ENCODE results near the gene SLC6A3.

The SLC6A3 gene

DNA sequence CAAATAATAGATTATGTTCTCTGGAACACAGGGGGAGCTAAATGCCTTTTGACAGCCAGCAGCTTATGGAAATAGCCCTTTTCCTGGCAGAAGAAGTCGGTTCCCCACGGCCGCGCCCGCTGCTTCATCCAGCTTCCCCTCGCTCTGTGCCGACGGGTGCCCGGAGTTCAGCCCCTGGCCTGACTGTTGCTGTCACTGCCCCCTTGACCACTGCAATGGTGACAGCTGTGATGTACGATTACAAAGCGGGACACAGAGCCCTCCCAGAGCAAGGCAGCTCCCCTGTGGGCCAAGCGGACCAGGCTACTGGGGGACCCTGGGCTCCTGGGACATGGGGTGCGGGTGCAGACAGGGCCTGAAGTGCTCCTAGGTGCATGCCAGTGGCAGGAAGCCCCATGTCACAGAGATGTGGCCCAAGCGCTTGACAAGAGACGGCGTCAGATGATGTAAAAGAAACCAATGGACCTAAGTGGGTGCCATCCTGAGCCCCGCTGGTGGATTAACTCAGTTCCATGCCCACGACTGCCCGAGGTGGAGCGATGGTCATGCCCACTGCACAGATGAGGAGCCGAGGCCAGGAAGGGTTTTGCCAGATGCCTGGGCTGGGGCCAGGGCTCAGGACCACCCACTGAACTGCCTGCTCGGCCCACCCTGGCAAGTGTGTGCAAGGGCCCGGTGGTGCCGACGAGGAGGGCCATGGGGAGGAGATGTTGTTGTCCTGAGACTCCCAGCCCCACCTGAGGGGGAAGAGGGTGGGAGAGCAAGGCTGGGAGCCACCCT, 87.1 kb downstream of the SLC6A3 start:
- no peak overlapping the region for H3K4ac ChIP-seq (ENCODE audit: low read depth, low read length)
- no peak overlapping the region for H2BK5ac ChIP-seq (ENCODE audit: low read length)
- no peak overlapping the region for H3K4me3 ChIP-seq (ENCODE audit: low read length)
- no peaks in the 10 kb centered on the region for H3K4me1 ChIP-seq (ENCODE audit: control insufficient read depth, low read depth, low read length)
- H3K18ac ChIP-seq (ENCODE audit: low read length), result no peak overlapping the region
- DNase-seq, result no peak
- H3K56ac ChIP-seq (ENCODE audit: low read length), result no peak overlapping the region
- H3K9ac ChIP-seq (ENCODE audit: low read length), result no peak overlapping the region
- H3K27me3 ChIP-seq (ENCODE audit: insufficient read depth, low read length, poor library complexity), result no peaks in the 10 kb centered on the region
- WGBS (ENCODE audit: extremely low coverage, insufficient coverage, low lambda C conversion rate), result no CpG with 5 or more reads among the region's 25 CpGs
- no peak overlapping the region for H4K8ac ChIP-seq (ENCODE audit: low read depth, low read length)
- no peaks in the 10 kb centered on the region for H3K79me1 ChIP-seq (ENCODE audit: low read length)
- H3K79me2 ChIP-seq (ENCODE audit: control insufficient read depth, insufficient read depth, low read length), result no peaks in the 10 kb centered on the region
- H3K4me2 ChIP-seq (ENCODE audit: low read length), result no peak overlapping the region
- H2AK5ac ChIP-seq (ENCODE audit: low read length), result no peak overlapping the region
- H3K27ac ChIP-seq (ENCODE audit: low read depth, low read length), result no peak overlapping the region
- no peak overlapping the region for H4K5ac ChIP-seq (ENCODE audit: low read length)
- H2BK15ac ChIP-seq (replicated peaks; ENCODE audit: low read depth), result no peak overlapping the region
- H3K23ac ChIP-seq (ENCODE audit: low read length), result no peak overlapping the region
- no peak overlapping the region for H2BK120ac ChIP-seq (ENCODE audit: low read depth, low read length)
- H3K36me3 ChIP-seq (ENCODE audit: control insufficient read depth, insufficient read depth, low read length), result no peaks in the 10 kb centered on the region

DNA sequence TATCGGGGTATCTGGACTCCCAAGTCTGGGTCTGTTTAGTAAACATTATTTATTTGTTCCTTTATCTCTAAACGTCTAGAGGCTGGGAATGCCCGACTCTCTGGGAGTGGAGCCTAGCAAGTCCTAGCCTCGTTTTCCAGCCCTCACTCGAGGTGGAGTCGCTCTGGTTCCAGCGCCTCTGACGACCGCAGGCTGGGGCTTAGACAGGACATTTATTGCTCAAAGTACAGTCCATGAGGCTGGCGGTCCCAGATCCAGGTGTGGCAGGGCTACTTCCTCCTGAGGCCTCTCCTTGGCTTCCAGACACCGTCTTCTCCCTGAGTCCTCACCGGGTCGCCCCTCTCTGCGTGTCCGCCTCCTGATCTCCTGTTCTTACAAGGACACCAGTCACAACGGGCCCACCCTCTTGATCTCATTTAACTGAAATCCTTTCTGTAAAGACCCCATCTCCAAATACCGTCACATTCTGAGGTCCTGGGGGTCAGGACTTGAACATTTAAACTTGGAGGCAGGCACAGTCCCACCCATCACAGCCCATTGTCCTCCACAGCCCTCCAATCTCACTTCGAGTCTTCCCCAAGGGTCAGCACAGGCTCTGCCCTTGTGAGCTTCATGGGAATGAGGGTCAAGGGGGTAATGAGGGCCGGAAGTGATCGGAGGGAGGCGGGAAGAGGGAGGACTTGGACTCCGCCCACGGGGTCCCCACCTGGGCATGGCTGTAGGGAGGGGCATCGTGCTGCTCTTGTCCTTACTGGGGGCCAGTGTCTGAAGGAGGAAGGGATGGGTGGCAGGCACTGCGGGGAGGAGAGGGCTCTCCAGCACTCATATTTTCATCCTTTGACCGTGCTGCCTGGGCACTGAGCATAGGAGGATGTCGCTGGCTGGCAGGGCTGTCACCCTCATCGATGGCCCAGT, 88.1 kb downstream of the SLC6A3 start:
- no peak overlapping the region for H3K23ac ChIP-seq (ENCODE audit: low read length)

GRCh38 chr5:1354576-1354975, 90.7 kb downstream of the SLC6A3 start:
- no peak overlapping the region for H3K56ac ChIP-seq (ENCODE audit: low read length)
- WGBS (ENCODE audit: extremely low coverage, insufficient coverage, low lambda C conversion rate), result no CpG with 5 or more reads among the region's 4 CpGs

More for the DNA sequence above, 88.1 kb downstream of the SLC6A3 start:
- no peaks in the 10 kb centered on the region for H3K79me2 ChIP-seq (ENCODE audit: control insufficient read depth, insufficient read depth, low read length)
- H2AK5ac ChIP-seq (ENCODE audit: low read length), result no peak overlapping the region
- H3K4me3 ChIP-seq (ENCODE audit: low read length), result no peak overlapping the region
- H3K4me2 ChIP-seq (ENCODE audit: low read length), result no peak overlapping the region
- H3K36me3 ChIP-seq (ENCODE audit: control insufficient read depth, insufficient read depth, low read length), result no peaks in the 10 kb centered on the region
- no peak overlapping the region for H3K18ac ChIP-seq (ENCODE audit: low read length)
- H4K8ac ChIP-seq (ENCODE audit: low read depth, low read length), result no peak overlapping the region
- DNase-seq, result no peak
- no peak overlapping the region for H3K9ac ChIP-seq (ENCODE audit: low read length)
- H3K27ac ChIP-seq (ENCODE audit: low read depth, low read length), result no peak overlapping the region
- WGBS (ENCODE audit: extremely low coverage, insufficient coverage, low lambda C conversion rate), result no CpG with 5 or more reads among the region's 28 CpGs
- H3K56ac ChIP-seq (ENCODE audit: low read length), result no peak overlapping the region
- no peak overlapping the region for H2BK15ac ChIP-seq (replicated peaks; ENCODE audit: low read depth)
- no peak overlapping the region for H4K5ac ChIP-seq (ENCODE audit: low read length)
- H3K4me1 ChIP-seq (ENCODE audit: control insufficient read depth, low read depth, low read length), result no peaks in the 10 kb centered on the region
- no peak overlapping the region for H3K4ac ChIP-seq (ENCODE audit: low read depth, low read length)
- H2BK120ac ChIP-seq (ENCODE audit: low read depth, low read length), result no peak overlapping the region
- no peaks in the 10 kb centered on the region for H3K79me1 ChIP-seq (ENCODE audit: low read length)
- no peak overlapping the region for H2BK5ac ChIP-seq (ENCODE audit: low read length)
- no peaks in the 10 kb centered on the region for H3K27me3 ChIP-seq (ENCODE audit: insufficient read depth, low read length, poor library complexity)

DNA sequence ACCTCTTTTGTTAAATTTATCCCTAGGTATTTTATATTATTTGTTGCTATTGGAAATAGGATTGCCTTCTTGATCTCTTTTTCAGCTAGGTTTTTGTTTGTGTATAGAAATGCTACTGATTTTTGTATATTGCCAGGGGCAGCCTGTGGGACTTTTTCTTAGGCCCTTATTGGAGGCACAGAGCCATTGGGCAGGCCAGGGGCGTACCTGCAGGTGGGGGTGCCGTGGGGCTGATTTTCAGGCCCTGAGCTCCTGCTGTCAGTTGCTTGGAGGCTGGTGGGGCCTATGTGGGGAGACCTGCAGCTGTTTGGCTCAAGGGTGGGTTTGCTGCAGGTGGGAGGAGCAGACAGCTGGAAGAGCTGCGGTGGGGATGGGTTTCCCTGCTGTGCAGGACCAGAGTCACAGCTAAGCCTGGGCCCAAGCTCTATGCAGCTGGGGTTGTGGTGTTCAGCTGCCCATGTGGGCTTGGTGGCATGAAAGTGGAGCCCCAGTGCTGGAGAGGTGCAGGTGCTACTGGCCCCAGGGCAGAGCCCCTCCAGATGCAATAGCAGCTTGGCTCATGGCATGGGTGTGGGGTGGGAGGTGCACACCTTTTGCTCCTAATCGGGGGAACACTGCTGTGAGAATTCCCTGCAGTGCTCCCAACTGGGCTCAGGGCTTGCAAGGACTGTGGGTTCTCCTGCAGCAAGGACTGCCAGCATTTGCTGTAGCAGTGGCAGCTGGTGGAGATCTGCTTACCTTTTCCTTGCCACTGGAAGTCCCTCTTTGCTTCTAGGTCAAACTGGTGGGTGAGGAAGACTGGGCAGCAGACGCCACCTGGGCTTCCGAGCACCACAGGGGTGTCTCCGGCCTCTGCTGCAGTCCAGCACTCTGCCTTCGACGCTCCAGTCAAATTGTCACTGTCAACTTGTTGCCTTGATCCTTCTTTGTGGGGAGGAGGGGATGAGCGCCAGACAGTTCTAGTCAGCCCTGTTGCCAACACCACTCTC, 92.7 kb downstream of the SLC6A3 start:
- no CpG with 5 or more reads among the region's 10 CpGs for WGBS (ENCODE audit: extremely low coverage, insufficient coverage, low lambda C conversion rate)
- no peaks in the 10 kb centered on the region for H3K36me3 ChIP-seq (ENCODE audit: control insufficient read depth, insufficient read depth, low read length)
- no peak overlapping the region for H2BK120ac ChIP-seq (ENCODE audit: low read depth, low read length)
- no peak overlapping the region for H2BK15ac ChIP-seq (replicated peaks; ENCODE audit: low read depth)
- no peak overlapping the region for H3K4ac ChIP-seq (ENCODE audit: low read depth, low read length)
- no peak overlapping the region for H4K5ac ChIP-seq (ENCODE audit: low read length)
- no peak overlapping the region for H3K18ac ChIP-seq (ENCODE audit: low read length)
- no peaks in the 10 kb centered on the region for H3K79me1 ChIP-seq (ENCODE audit: low read length)
- H3K4me2 ChIP-seq (ENCODE audit: low read length), result no peak overlapping the region
- no peak overlapping the region for H4K8ac ChIP-seq (ENCODE audit: low read depth, low read length)
- no peaks in the 10 kb centered on the region for H3K27me3 ChIP-seq (ENCODE audit: insufficient read depth, low read length, poor library complexity)
- no peak overlapping the region for H3K56ac ChIP-seq (ENCODE audit: low read length)
- H3K27ac ChIP-seq (ENCODE audit: low read depth, low read length), result no peak overlapping the region
- H3K4me1 ChIP-seq (ENCODE audit: control insufficient read depth, low read depth, low read length), result no peaks in the 10 kb centered on the region
- DNase-seq, result no peak
- H3K79me2 ChIP-seq (ENCODE audit: control insufficient read depth, insufficient read depth, low read length), result no peaks in the 10 kb centered on the region
- H3K4me3 ChIP-seq (ENCODE audit: low read length), result no peak overlapping the region
- H2AK5ac ChIP-seq (ENCODE audit: low read length), result no peak overlapping the region
- H3K9ac ChIP-seq (ENCODE audit: low read length), result no peak overlapping the region
- no peak overlapping the region for H3K23ac ChIP-seq (ENCODE audit: low read length)
- no peak overlapping the region for H2BK5ac ChIP-seq (ENCODE audit: low read length)

More at GRCh38 chr5:1354576-1354975, 90.7 kb downstream of the SLC6A3 start:
- Histone ChIP-seq H4K5ac (ENCODE audit: low read length) (no peak overlapping the region), H3K79me1 (ENCODE audit: low read length) (no peaks in the 10 kb centered on the region), H3K79me2 (ENCODE audit: control insufficient read depth, insufficient read depth, low read length) (no peaks in the 10 kb centered on the region), H3K27me3 (ENCODE audit: insufficient read depth, low read length, poor library complexity) (no peaks in the 10 kb centered on the region), H4K8ac (ENCODE audit: low read depth, low read length) (no peak overlapping the region), H3K9ac (ENCODE audit: low read length) (no peak overlapping the region), H3K4ac (ENCODE audit: low read depth, low read length) (no peak overlapping the region), H3K18ac (ENCODE audit: low read length) (no peak overlapping the region), H2BK15ac (replicated peaks; ENCODE audit: low read depth) (no peak overlapping the region), H3K27ac (ENCODE audit: low read depth, low read length) (no peak overlapping the region), H3K4me3 (ENCODE audit: low read length) (no peak overlapping the region), H2BK120ac (ENCODE audit: low read depth, low read length) (no peak overlapping the region), H3K36me3 (ENCODE audit: control insufficient read depth, insufficient read depth, low read length) (no peaks in the 10 kb centered on the region), H3K23ac (ENCODE audit: low read length) (no peak overlapping the region), H2BK5ac (ENCODE audit: low read length) (no peak overlapping the region), H3K4me2 (ENCODE audit: low read length) (no peak overlapping the region), H3K4me1 (ENCODE audit: control insufficient read depth, low read depth, low read length) (no peaks in the 10 kb centered on the region), H2AK5ac (ENCODE audit: low read length) (no peak overlapping the region)
- no peak for DNase-seq

GRCh38 chr5:1351156-1351555, 94.1 kb downstream of the SLC6A3 start:
- DNase-seq, result no peak
- Histone ChIP-seq H3K23ac (ENCODE audit: low read length) (no peak overlapping the region), H3K4ac (ENCODE audit: low read depth, low read length) (no peak overlapping the region), H3K4me2 (ENCODE audit: low read length) (no peak overlapping the region), H2BK15ac (replicated peaks; ENCODE audit: low read depth) (no peak overlapping the region), H3K27ac (ENCODE audit: low read depth, low read length) (no peak overlapping the region), H4K5ac (ENCODE audit: low read length) (no peak overlapping the region), H3K36me3 (ENCODE audit: control insufficient read depth, insufficient read depth, low read length) (no peaks in the 10 kb centered on the region), H3K79me2 (ENCODE audit: control insufficient read depth, insufficient read depth, low read length) (no peaks in the 10 kb centered on the region), H2BK5ac (ENCODE audit: low read length) (no peak overlapping the region), H3K4me3 (ENCODE audit: low read length) (no peak overlapping the region), H3K56ac (ENCODE audit: low read length) (no peak overlapping the region), H2AK5ac (ENCODE audit: low read length) (no peak overlapping the region), H3K79me1 (ENCODE audit: low read length) (no peaks in the 10 kb centered on the region), H2BK120ac (ENCODE audit: low read depth, low read length) (no peak overlapping the region), H3K9ac (ENCODE audit: low read length) (no peak overlapping the region), H3K27me3 (ENCODE audit: insufficient read depth, low read length, poor library complexity) (no peaks in the 10 kb centered on the region), H3K4me1 (ENCODE audit: control insufficient read depth, low read depth, low read length) (no peaks in the 10 kb centered on the region), H4K8ac (ENCODE audit: low read depth, low read length) (no peak overlapping the region), H3K18ac (ENCODE audit: low read length) (no peak overlapping the region)
- no CpG with 5 or more reads among the region's 4 CpGs for whole genome bisulfite sequencing (ENCODE audit: extremely low coverage, insufficient coverage, low lambda C conversion rate)

Measured in mesendoderm (in vitro differentiated cells).